Upper lobe of left lung (tissue), 6 donors: ENCODE data around the gene CPB2. TPM values are rescaled to one million over a fixed set of nuclear protein-coding genes. Genes with fewer than 3 reads are reported as not detected.

ENCODE experiments used
- ATAC-seq, 2 donors: fragments of 200-7000 bp; cut with Tn5 transposase; one replicate each; pipeline ENCODE4 v1.9.1; 2022; ENCODE audit warnings: mild to moderate bottlenecking in 2 of 2, moderate library complexity in 2 of 2; ENCODE audit not compliant: low FRiP score in 2 of 2
- DNase-seq, 2 donors: peaks; one replicate each; pipeline ENCODE4 v3.0.0-alpha.2; 2019 to 2020
- H3K27ac ChIP-seq, 4 donors: fragments of 200-600 bp; sonication (generic); one replicate each; pipeline ENCODE4 v1.5.1; 2016 to 2019
- H3K27me3 ChIP-seq, 4 donors: fragments of 200-600 bp; sonication (generic); one replicate each; pipeline ENCODE4 v1.5.1; 2017 to 2019
- H3K36me3 ChIP-seq, 4 donors: fragments of 200-600 bp; sonication (generic); one replicate each; pipeline ENCODE4 v1.5.1; 2016 to 2019
- H3K4me1 ChIP-seq, 4 donors: fragments of 200-600 bp; sonication (generic); one replicate each; pipeline ENCODE4 v1.5.1; 2018 to 2019
- H3K4me3 ChIP-seq, 4 donors: fragments of 200-600 bp; sonication (generic); one replicate each; pipeline ENCODE4 v1.5.1; 2017 to 2019; ENCODE audit warnings: mild to moderate bottlenecking in 2 of 4, moderate library complexity in 1 of 4
- H3K9me3 ChIP-seq, 4 donors: fragments of 200-600 bp; sonication (generic); one replicate each; pipeline ENCODE4 v1.5.1; 2018 to 2019
- CTCF ChIP-seq, 6 experiments: fragments of 450-650 bp in 4 of 6; fragments of 200-600 bp in 2 of 6; sonication (generic) in 2 of 6; IDR thresholded peaks; one replicate each; pipeline ENCODE4 v1.5.1; 2016 to 2019; ENCODE audit warnings: antibody characterized with exemption in 6 of 6
- EP300 ChIP-seq, 4 donors: sonication (generic); formaldehyde crosslinking; IDR thresholded peaks; one replicate each; pipeline ENCODE4 v1.5.1; 2017; ENCODE audit warnings: antibody characterized with exemption in 4 of 4, control low read depth in 2 of 4
- POLR2A ChIP-seq, 4 donors: fragments of 450-650 bp; IDR thresholded peaks; one replicate each; pipeline ENCODE4 v1.5.1; 2016 to 2017; ENCODE audit warnings: antibody characterized with exemption in 4 of 4, mild to moderate bottlenecking in 2 of 4
- POLR2AphosphoS5 ChIP-seq, 2 donors: sonication (generic); formaldehyde crosslinking; IDR thresholded peaks; one replicate each; pipeline ENCODE4 v1.5.1; 2017; ENCODE audit warnings: antibody characterized with exemption in 2 of 2
- WGBS, 2 donors: methylation state at CpG; one replicate each; pipeline ENCODE4 v1.1.5; 2017 to 2018; 5-methylcytosine and 5-hydroxymethylcytosine counted together
- total RNA-seq, 6 donors: library from RNA; depleted of rRNA in 4 of 6; stranded (reverse); fragments of >200 nt in 4 of 6; gene quantifications; one replicate each; pipeline versions ENCODE4 v1.1.0 to v1.2.1, GENCODE V29; 2016 to 2021
- donor health status: DM: no; HTN: no; CAD: no; lungs with moderate emphysema.
- donor health status: DM: no; HTN: yes; CAD: no; lungs with severe emphysema.

CPB2 gene
- total RNA-seq, 6 donors from 2014 or later, result 2.1 to 114 (median 21.3) TPM

GRCh38 chr13:46129124-46129523 is 24.3 kb upstream of the CPB2 start:
- Histone ChIP-seq H3K27me3 (no peaks in the 10 kb centered on the region), H3K4me1 (peaks cover 0 to 22% (median 8%) of the 10 kb centered on the region in 4 donors), H3K27ac (no peak overlapping the region), H3K9me3 (no peaks in the 10 kb centered on the region), H3K36me3 (peaks cover 0 to 13% (median 8%) of the 10 kb centered on the region in 4 donors), H3K4me3 (no peak overlapping the region)
- TF ChIP-seq POLR2A (IDR thresholded peaks at IDR 0.05) (no peak), POLR2AphosphoS5 (IDR thresholded peaks at IDR 0.05) (no peak), EP300 (IDR thresholded peaks at IDR 0.05) (no peak), CTCF (IDR thresholded peaks at IDR 0.05) (no peak)
- WGBS, 2 donors, result 94 to 99% methylated on average over 2 of the region's 2 CpGs
- ATAC-seq (no peak), DNase-seq (no peak)

GRCh38 chr13:46127358-46128023 is 22.7 kb upstream of the CPB2 start:
- H3K27me3 ChIP-seq, result no peaks in the 10 kb centered on the region
- no peaks in the 10 kb centered on the region for H3K9me3 ChIP-seq
- WGBS, 2 donors, result 87 to 92% methylated on average over 6 to 7 of the region's 7 CpGs
- H3K4me1 ChIP-seq, result peaks cover 0 to 22% (median 8%) of the 10 kb centered on the region in 4 donors
- no peak for DNase-seq
- no peak for ATAC-seq
- no peak overlapping the region for H3K27ac ChIP-seq
- TF ChIP-seq POLR2A (IDR thresholded peaks at IDR 0.05) (no peak), POLR2AphosphoS5 (IDR thresholded peaks at IDR 0.05) (no peak), CTCF (IDR thresholded peaks at IDR 0.05) (no peak)
- peaks cover 0 to 13% (median 8%) of the 10 kb centered on the region in 4 donors for H3K36me3 ChIP-seq
- H3K4me3 ChIP-seq, result no peak overlapping the region

- ATAC-seq (peak; percentile 81 to 89), DNase-seq (peak in 1 of 2 donors; percentile 80)
- H3K4me3 ChIP-seq, result no peak overlapping the region
- peaks cover 0 to 13% (median 6%) of the 10 kb centered on the region in 4 donors for H3K36me3 ChIP-seq
- no peaks in the 10 kb centered on the region for H3K9me3 ChIP-seq
- no peaks in the 10 kb centered on the region for H3K27me3 ChIP-seq
- peak overlapping the region in 1 of 4 donors; percentile 7 for H3K27ac ChIP-seq
- WGBS, 2 donors, result 47 to 49% methylated on average over 6 of the region's 6 CpGs
- peaks cover 0 to 22% (median 8%) of the 10 kb centered on the region in 4 donors for H3K4me1 ChIP-seq
- TF ChIP-seq CTCF (IDR thresholded peaks at IDR 0.05) (peak; percentile 63 to 89 (median 79)), POLR2AphosphoS5 (IDR thresholded peaks at IDR 0.05) (no peak)
Measured at GRCh38 chr13:46126552-46127357, 21.9 kb upstream of the CPB2 start.

GRCh38 chr13:46126056-46126455 is 21.2 kb upstream of the CPB2 start:
- no peak overlapping the region for H3K4me3 ChIP-seq
- H3K9me3 ChIP-seq, result no peaks in the 10 kb centered on the region
- ATAC-seq (no peak), DNase-seq (no peak)
- no peaks in the 10 kb centered on the region for H3K27me3 ChIP-seq
- peaks cover 0 to 13% (median 6%) of the 10 kb centered on the region in 4 donors for H3K36me3 ChIP-seq
- H3K27ac ChIP-seq, result no peak overlapping the region
- WGBS, 2 donors, result 51 to 53% methylated on average over 2 of the region's 2 CpGs
- H3K4me1 ChIP-seq, result peaks cover 0 to 22% (median 8%) of the 10 kb centered on the region in 4 donors
- TF ChIP-seq CTCF (IDR thresholded peaks at IDR 0.05) (no peak), POLR2AphosphoS5 (IDR thresholded peaks at IDR 0.05) (no peak), POLR2A (IDR thresholded peaks at IDR 0.05) (no peak), EP300 (IDR thresholded peaks at IDR 0.05) (no peak)
